ENCODE data around the gene RPS3A. TPM values are rescaled to one million over a fixed set of nuclear protein-coding genes. Genes with fewer than 3 reads are reported as not detected.

RPS3A gene
- total and polyA plus RNA-seq, 2 of the 13 experiments (the other 11 are each of a cell fraction or from before 2014, with no cell fraction given): 3,332 to 3,626 TPM

GRCh38 chr4:151105454-151106032 lies 6.1 kb downstream of the RPS3A start (continued):
- TF ChIP-seq POLR2AphosphoS5 (IDR thresholded peaks at IDR 0.05; ENCODE audit: low read depth, low read length): peak; percentile 64
- TF ChIP-seq ZBTB14 (CRISPR knock-in tag; IDR thresholded peaks at IDR 0.05): no peak
- TF ChIP-seq ZNF616 (CRISPR knock-in tag; IDR thresholded peaks at IDR 0.05; ENCODE audit: low read depth): no peak
- no peak for TF ChIP-seq ZNF782 (CRISPR knock-in tag; IDR thresholded peaks at IDR 0.05; ENCODE audit: borderline replicate concordance)
- no peak for TF ChIP-seq ZNF3 (CRISPR knock-in tag; IDR thresholded peaks at IDR 0.05)
- TF ChIP-seq PATZ1 (CRISPR knock-in tag; IDR thresholded peaks at IDR 0.05): no peak
- TF ChIP-seq DDIT3 (CRISPR knock-in tag; IDR thresholded peaks at IDR 0.05): no peak
- no peak for TF ChIP-seq TOPORS (CRISPR knock-in tag; IDR thresholded peaks at IDR 0.05)
- TF ChIP-seq TFE3 (CRISPR knock-in tag; IDR thresholded peaks at IDR 0.05): no peak
- no peak for TF ChIP-seq ZNF138 (CRISPR knock-in tag; IDR thresholded peaks at IDR 0.05; ENCODE audit: low read depth)
- TF ChIP-seq NRL (CRISPR knock-in tag; IDR thresholded peaks at IDR 0.05; ENCODE audit: borderline replicate concordance): no peak
- no peak for TF ChIP-seq ZNF18 (CRISPR knock-in tag; IDR thresholded peaks at IDR 0.05; ENCODE audit: insufficient replicate concordance)
- TF ChIP-seq ZBTB21 (CRISPR knock-in tag; IDR thresholded peaks at IDR 0.05): no peak
- TF ChIP-seq JDP2 (CRISPR knock-in tag; IDR thresholded peaks at IDR 0.05; ENCODE audit: borderline replicate concordance): no peak
- no peak for TF ChIP-seq MYNN (CRISPR knock-in tag; IDR thresholded peaks at IDR 0.05; ENCODE audit: low read depth)
- no peak for TF ChIP-seq SOX6 (IDR thresholded peaks at IDR 0.05)
- no peak for TF ChIP-seq SOX6 (CRISPR knock-in tag; IDR thresholded peaks at IDR 0.05)
- 0 out of 2 replicates have a peak, but pooled peaks have one; percentile 26 for TF ChIP-seq CCDC6 (CRISPR knock-in tag; IDR thresholded peaks at IDR 0.05)
- no peak for TF ChIP-seq ZNF101 (CRISPR knock-in tag; IDR thresholded peaks at IDR 0.05; ENCODE audit: borderline replicate concordance, low read depth)
- TF ChIP-seq BRD4 (CRISPR knock-in tag; IDR thresholded peaks at IDR 0.05): no peak
- no peak for TF ChIP-seq REPIN1 (CRISPR knock-in tag; IDR thresholded peaks at IDR 0.05; ENCODE audit: borderline replicate concordance, low read depth)
- no peak for TF ChIP-seq ZNF513 (CRISPR knock-in tag; conservative IDR thresholded peaks at IDR 0.05)
